ENCODE results near the gene TJAP1.

TJAP1 gene, protein sequence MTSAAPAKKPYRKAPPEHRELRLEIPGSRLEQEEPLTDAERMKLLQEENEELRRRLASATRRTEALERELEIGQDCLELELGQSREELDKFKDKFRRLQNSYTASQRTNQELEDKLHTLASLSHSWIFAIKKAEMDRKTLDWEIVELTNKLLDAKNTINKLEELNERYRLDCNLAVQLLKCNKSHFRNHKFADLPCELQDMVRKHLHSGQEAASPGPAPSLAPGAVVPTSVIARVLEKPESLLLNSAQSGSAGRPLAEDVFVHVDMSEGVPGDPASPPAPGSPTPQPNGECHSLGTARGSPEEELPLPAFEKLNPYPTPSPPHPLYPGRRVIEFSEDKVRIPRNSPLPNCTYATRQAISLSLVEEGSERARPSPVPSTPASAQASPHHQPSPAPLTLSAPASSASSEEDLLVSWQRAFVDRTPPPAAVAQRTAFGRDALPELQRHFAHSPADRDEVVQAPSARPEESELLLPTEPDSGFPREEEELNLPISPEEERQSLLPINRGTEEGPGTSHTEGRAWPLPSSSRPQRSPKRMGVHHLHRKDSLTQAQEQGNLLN

DNA sequence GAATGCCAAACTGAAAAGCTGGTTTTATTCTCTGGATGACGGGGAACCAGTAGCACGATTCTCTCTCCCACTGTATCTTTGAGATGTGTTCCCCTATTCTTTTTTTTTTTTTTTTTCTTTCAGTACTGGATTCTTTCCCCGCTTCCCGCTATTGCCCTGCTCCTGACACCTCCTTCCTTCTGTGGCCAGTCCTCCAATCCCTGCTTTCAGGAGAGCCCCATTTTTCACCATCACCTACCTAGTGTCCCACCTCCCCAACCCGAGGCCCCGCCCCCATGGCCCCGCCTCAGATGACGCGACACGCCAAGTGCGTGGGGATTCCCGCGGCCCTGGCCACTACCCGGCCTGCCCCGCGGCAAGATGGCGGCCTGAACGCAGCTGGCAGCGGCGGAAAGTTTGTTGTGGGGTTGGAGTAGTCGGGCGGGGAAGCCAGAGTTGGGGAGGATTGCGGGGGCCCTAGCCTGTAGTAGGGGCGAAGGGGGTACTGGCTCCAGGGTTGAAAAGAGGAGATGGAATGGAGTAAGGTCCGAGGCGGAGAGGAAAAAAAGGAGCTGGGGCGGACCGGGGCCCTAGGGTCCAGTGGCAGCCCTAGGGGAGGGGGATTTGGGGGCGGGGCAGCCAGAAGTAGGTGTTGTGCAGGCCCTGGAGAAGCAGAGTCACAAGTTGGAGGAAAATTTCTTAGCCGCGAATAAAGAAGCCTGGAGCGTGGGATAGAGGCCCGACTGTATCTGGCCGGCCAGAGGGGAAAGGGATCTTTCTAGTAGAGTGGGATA, at the start of gene TJAP1:
TSS of gene TJAP1 (plus strand) at position 336 of the 773 bp plus-strand sequence. CDS start 21,432 bp downstream, outside the sequence.
- Histone ChIP-seq H3K4me1 (ENCODE audit: control insufficient read depth, insufficient read depth, low read length) (peaks cover 15% of the 10 kb centered on the region), H3K9ac (ENCODE audit: low read length in 2 of 2) (peak within 1 kb of the TSS; percentile 75 to 95), H3K9me3 (ENCODE audit: control insufficient read depth in 2 of 2, low read length in 2 of 2) (no peaks in the 10 kb centered on the region), H3K4me3 (ENCODE audit: low read length in 2 of 2) (peak within 1 kb of the TSS; percentile 71 to 86), H3K36me3 (ENCODE audit: control insufficient read depth in 2 of 2, insufficient read depth in 2 of 2, low read length in 2 of 2) (no peaks in the 10 kb centered on the region), H3K27me3 (ENCODE audit: control insufficient read depth in 1 of 2, insufficient read depth in 2 of 2, low read length in 2 of 2) (no peaks in the 10 kb centered on the region), H3K27ac (ENCODE audit: low read length) (peak within 1 kb of the TSS; percentile 58)

- H3K27ac ChIP-seq (ENCODE audit: low read length) = peak overlapping the region; percentile 86
- no peaks in the 10 kb centered on the region for H3K27me3 ChIP-seq (ENCODE audit: control insufficient read depth in 1 of 2, insufficient read depth in 2 of 2, low read length in 2 of 2)
- peak overlapping the region; percentile 73 to 91 for H3K9ac ChIP-seq (ENCODE audit: low read length in 2 of 2)
- peaks cover under 1 to 8% of the 10 kb centered on the region in 2 donors for H3K36me3 ChIP-seq (ENCODE audit: control insufficient read depth in 2 of 2, insufficient read depth in 2 of 2, low read length in 2 of 2)
- H3K9me3 ChIP-seq (ENCODE audit: control insufficient read depth in 2 of 2, low read length in 2 of 2) = no peaks in the 10 kb centered on the region
- peaks cover 18% of the 10 kb centered on the region for H3K4me1 ChIP-seq (ENCODE audit: control insufficient read depth, insufficient read depth, low read length)
- peak overlapping the region; percentile 98 for H3K4me3 ChIP-seq (ENCODE audit: low read length in 2 of 2)
These were observed 49.2 kb upstream of the TJAP1 start for GRCh38 chr6:43428112-43428570.

- Histone ChIP-seq H3K9ac (ENCODE audit: low read length in 2 of 2) (peak overlapping the region; percentile 1 to 73), H3K36me3 (ENCODE audit: control insufficient read depth in 2 of 2, insufficient read depth in 2 of 2, low read length in 2 of 2) (peaks cover 5 to 14% of the 10 kb centered on the region in 2 donors), H3K9me3 (ENCODE audit: control insufficient read depth in 2 of 2, low read length in 2 of 2) (no peaks in the 10 kb centered on the region), H3K27me3 (ENCODE audit: control insufficient read depth in 1 of 2, insufficient read depth in 2 of 2, low read length in 2 of 2) (no peaks in the 10 kb centered on the region), H3K4me1 (ENCODE audit: control insufficient read depth, insufficient read depth, low read length) (peaks cover 18% of the 10 kb centered on the region), H3K4me3 (ENCODE audit: low read length in 2 of 2) (peak overlapping the region; percentile 98), H3K27ac (ENCODE audit: low read length) (no peak overlapping the region)
These were observed 48.5 kb upstream of the TJAP1 start for GRCh38 chr6:43428874-43429273.

DNA sequence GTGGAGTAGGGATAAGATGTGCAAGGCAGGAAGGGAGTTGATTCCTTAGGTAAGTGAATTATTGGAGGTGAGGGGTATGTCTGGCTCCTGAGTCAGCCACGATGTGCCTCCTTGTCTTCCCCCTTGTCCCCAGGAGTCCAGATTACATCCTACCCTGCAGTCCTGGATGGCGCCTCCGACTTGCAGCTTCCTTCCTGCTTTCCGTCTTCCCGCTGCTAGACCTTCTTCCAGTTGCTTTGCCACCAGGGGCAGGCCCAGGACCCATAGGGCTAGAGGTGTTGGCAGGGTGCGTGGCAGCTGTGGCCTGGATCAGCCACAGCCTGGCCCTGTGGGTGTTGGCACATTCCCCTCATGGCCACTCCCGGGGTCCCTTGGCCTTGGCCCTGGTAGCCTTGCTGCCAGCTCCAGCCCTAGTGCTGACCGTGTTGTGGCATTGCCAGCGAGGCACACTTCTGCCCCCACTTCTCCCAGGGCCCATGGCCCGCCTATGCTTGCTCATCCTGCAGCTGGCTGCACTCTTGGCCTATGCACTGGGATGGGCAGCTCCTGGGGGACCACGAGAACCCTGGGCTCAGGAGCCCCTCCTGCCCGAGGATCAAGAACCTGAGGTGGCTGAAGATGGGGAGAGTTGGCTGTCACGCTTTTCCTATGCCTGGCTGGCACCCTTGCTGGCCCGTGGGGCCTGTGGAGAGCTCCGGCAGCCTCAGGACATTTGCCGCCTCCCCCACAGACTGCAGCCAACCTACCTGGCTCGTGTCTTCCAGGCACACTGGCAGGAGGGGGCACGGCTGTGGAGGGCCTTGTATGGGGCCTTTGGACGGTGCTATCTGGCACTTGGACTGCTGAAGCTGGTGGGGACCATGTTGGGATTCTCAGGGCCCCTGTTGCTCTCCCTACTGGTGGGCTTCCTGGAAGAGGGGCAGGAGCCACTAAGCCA, 45.1 kb upstream of the TJAP1 start:
- Histone ChIP-seq H3K4me1 (ENCODE audit: control insufficient read depth, insufficient read depth, low read length) (peaks cover 28% of the 10 kb centered on the region), H3K9ac (ENCODE audit: low read length in 2 of 2) (no peak overlapping the region), H3K27me3 (ENCODE audit: control insufficient read depth in 1 of 2, insufficient read depth in 2 of 2, low read length in 2 of 2) (no peaks in the 10 kb centered on the region), H3K27ac (ENCODE audit: low read length) (no peak overlapping the region), H3K9me3 (ENCODE audit: control insufficient read depth in 2 of 2, low read length in 2 of 2) (no peaks in the 10 kb centered on the region), H3K4me3 (ENCODE audit: low read length in 2 of 2) (no peak overlapping the region), H3K36me3 (ENCODE audit: control insufficient read depth in 2 of 2, insufficient read depth in 2 of 2, low read length in 2 of 2) (peaks cover 5 to 17% of the 10 kb centered on the region in 2 donors)

GRCh38 chr6:43433148-43433547, 44.2 kb upstream of the TJAP1 start:
- Histone ChIP-seq H3K9ac (ENCODE audit: low read length in 2 of 2) (no peak overlapping the region), H3K4me1 (ENCODE audit: control insufficient read depth, insufficient read depth, low read length) (peaks cover 26% of the 10 kb centered on the region), H3K27me3 (ENCODE audit: control insufficient read depth in 1 of 2, insufficient read depth in 2 of 2, low read length in 2 of 2) (no peaks in the 10 kb centered on the region), H3K27ac (ENCODE audit: low read length) (no peak overlapping the region), H3K9me3 (ENCODE audit: control insufficient read depth in 2 of 2, low read length in 2 of 2) (no peaks in the 10 kb centered on the region), H3K36me3 (ENCODE audit: control insufficient read depth in 2 of 2, insufficient read depth in 2 of 2, low read length in 2 of 2) (peaks cover 5 to 22% of the 10 kb centered on the region in 2 donors), H3K4me3 (ENCODE audit: low read length in 2 of 2) (no peak overlapping the region)

- Histone ChIP-seq H3K9ac (ENCODE audit: low read length in 2 of 2) (no peak overlapping the region), H3K27me3 (ENCODE audit: control insufficient read depth in 1 of 2, insufficient read depth in 2 of 2, low read length in 2 of 2) (no peaks in the 10 kb centered on the region), H3K36me3 (ENCODE audit: control insufficient read depth in 2 of 2, insufficient read depth in 2 of 2, low read length in 2 of 2) (peaks cover 8 to 25% of the 10 kb centered on the region in 2 donors), H3K4me1 (ENCODE audit: control insufficient read depth, insufficient read depth, low read length) (peaks cover 17% of the 10 kb centered on the region), H3K4me3 (ENCODE audit: low read length in 2 of 2) (no peak overlapping the region), H3K27ac (ENCODE audit: low read length) (no peak overlapping the region), H3K9me3 (ENCODE audit: control insufficient read depth in 2 of 2, low read length in 2 of 2) (no peaks in the 10 kb centered on the region)
These were observed 43.1 kb upstream of the TJAP1 start for GRCh38 chr6:43434001-43434840.

GRCh38 chr6:43434943-43435342, 42.4 kb upstream of the TJAP1 start:
- Histone ChIP-seq H3K27ac (ENCODE audit: low read length) (no peak overlapping the region), H3K4me3 (ENCODE audit: low read length in 2 of 2) (no peak overlapping the region), H3K9me3 (ENCODE audit: control insufficient read depth in 2 of 2, low read length in 2 of 2) (no peaks in the 10 kb centered on the region), H3K27me3 (ENCODE audit: control insufficient read depth in 1 of 2, insufficient read depth in 2 of 2, low read length in 2 of 2) (no peaks in the 10 kb centered on the region), H3K9ac (ENCODE audit: low read length in 2 of 2) (no peak overlapping the region), H3K4me1 (ENCODE audit: control insufficient read depth, insufficient read depth, low read length) (peaks cover 17% of the 10 kb centered on the region), H3K36me3 (ENCODE audit: control insufficient read depth in 2 of 2, insufficient read depth in 2 of 2, low read length in 2 of 2) (peaks cover 8 to 25% of the 10 kb centered on the region in 2 donors)

- Histone ChIP-seq H3K27ac (ENCODE audit: low read length) (peak overlapping the region; percentile 70), H3K9me3 (ENCODE audit: control insufficient read depth in 2 of 2, low read length in 2 of 2) (no peaks in the 10 kb centered on the region), H3K36me3 (ENCODE audit: control insufficient read depth in 2 of 2, insufficient read depth in 2 of 2, low read length in 2 of 2) (peaks cover 8 to 28% of the 10 kb centered on the region in 2 donors)
These were observed 41.5 kb upstream of the TJAP1 start for GRCh38 chr6:43435682-43436437.

More at GRCh38 chr6:43435682-43436437, 41.5 kb upstream of the TJAP1 start:
- Histone ChIP-seq H3K4me3 (ENCODE audit: low read length in 2 of 2) (no peak overlapping the region), H3K27me3 (ENCODE audit: control insufficient read depth in 1 of 2, insufficient read depth in 2 of 2, low read length in 2 of 2) (no peaks in the 10 kb centered on the region), H3K4me1 (ENCODE audit: control insufficient read depth, insufficient read depth, low read length) (peaks cover 17% of the 10 kb centered on the region), H3K9ac (ENCODE audit: low read length in 2 of 2) (peak overlapping the region in 1 of 2 donors; percentile 5)
